HepG2 (cell line): ENCODE results near the gene WDR93. TPM values are rescaled to one million over a fixed set of nuclear protein-coding genes. Genes with fewer than 3 reads are reported as not detected.

Experiments
- GPBP1L1 ChIP-seq: sonication (generic); formaldehyde crosslinking; IDR thresholded peaks from 2 replicates; pipeline ENCODE4 v1.5.0; 2020; ENCODE audit warnings: mild to moderate bottlenecking, missing genetic modification reagents
- MTERF4 ChIP-seq: sonication (generic); formaldehyde crosslinking; IDR thresholded peaks from 2 replicates; pipeline ENCODE4 v1.8.0; 2023; ENCODE audit warnings: mild to moderate bottlenecking, missing genetic modification reagents
- PITX1 ChIP-seq: sonication (generic); formaldehyde crosslinking; IDR thresholded peaks from 2 replicates; pipeline ENCODE4 v1.5.1; 2020; ENCODE audit warnings: mild to moderate bottlenecking, missing genetic modification reagents
- ZBTB2 ChIP-seq: sonication (generic); formaldehyde crosslinking; IDR thresholded peaks from 2 replicates; pipeline ENCODE4 v1.8.0; 2022; ENCODE audit warnings: low read depth, missing genetic modification reagents
- ZFX ChIP-seq: sonication (generic); formaldehyde crosslinking; IDR thresholded peaks from 2 replicates; pipeline ENCODE4 v1.4.0; 2020; ENCODE audit warnings: mild to moderate bottlenecking, low read depth, missing genetic modification reagents, moderate library complexity
- ZNF367 ChIP-seq: sonication (generic); formaldehyde crosslinking; IDR thresholded peaks from 2 replicates; pipeline ENCODE4 v1.4.0; 2020; ENCODE audit warnings: missing genetic modification reagents, borderline replicate concordance
- ZNF44 ChIP-seq: sonication (generic); formaldehyde crosslinking; IDR thresholded peaks from 2 replicates; pipeline ENCODE4 v1.5.1; 2020; ENCODE audit warnings: mild to moderate bottlenecking, missing genetic modification reagents
- ZNF83 ChIP-seq: sonication (generic); formaldehyde crosslinking; IDR thresholded peaks from 2 replicates; pipeline ENCODE4 v1.4.0; 2020; ENCODE audit warnings: missing genetic modification reagents, mild to moderate bottlenecking, borderline replicate concordance
- ZNF879 ChIP-seq: sonication (generic); formaldehyde crosslinking; IDR thresholded peaks from 2 replicates; pipeline ENCODE4 v1.8.1; 2023; ENCODE audit warnings: missing genetic modification reagents
- polyA plus RNA-seq, 8 experiments: library from polyadenylated mRNA; depleted of rRNA in 3 of 8; stranded (reverse) in 7 of 8; unstranded in 1 of 8; fragments of >200 nt; fragmentation: Illumina TruSeq in 4 of 8; extraction: Trizol in 4 of 8; gene quantifications; 2 replicates each; pipeline versions ENCODE4 v1.2.1 to v1.2.3, GENCODE V29; 2011 to 2016; ENCODE audit warnings: low read depth in 4 of 8, missing spikeins in 1 of 8, mixed read lengths in 1 of 8; ENCODE audit not compliant: insufficient read depth in 1 of 8
- total RNA-seq, 5 experiments: library from RNA; depleted of rRNA; stranded (reverse); fragments of >200 nt; fragmentation: Illumina TruSeq; extraction: Trizol; gene quantifications; 2 replicates each; pipeline ENCODE4 v1.2.3, GENCODE V29; 2016; ENCODE audit warnings: low read depth in 1 of 5
- TF ChIP-seq, protein P1 (sequence below): sonication (generic); formaldehyde crosslinking; conservative IDR thresholded peaks from 2 replicates; pipeline ENCODE4 v1.8.0; 2022; ENCODE audit warnings: low read depth, missing genetic modification reagents
- TF ChIP-seq, protein P2 (sequence below): sonication (generic); formaldehyde crosslinking; IDR thresholded peaks from 2 replicates; pipeline ENCODE4 v1.9.0; 2021; ENCODE audit warnings: mild to moderate bottlenecking, missing genetic modification reagents

The WDR93 gene
- total and polyA plus RNA-seq, 2 of the 13 experiments (the other 11 are each of a cell fraction or from before 2014, with no cell fraction given), result 0.07 TPM; not detected in 1

GRCh38 chr15:89690276-89691218 lies at the start of gene WDR93, which contains the start of gene PEX11A (continued):
- TF ChIP-seq ZNF83 (CRISPR knock-in tag) (no peak), ZNF367 (CRISPR knock-in tag) (no peak), MTERF4 (CRISPR knock-in tag) (no peak), ZBTB2 (no peak), ZNF44 (CRISPR knock-in tag) (no peak), ZFX (CRISPR knock-in tag) (peak; percentile 84), ZNF879 (CRISPR knock-in tag) (no peak), GPBP1L1 (CRISPR knock-in tag) (no peak), PITX1 (peak; percentile 24; the same call in 1 of the 2 replicates)
- TF ChIP-seq, protein P1, sequence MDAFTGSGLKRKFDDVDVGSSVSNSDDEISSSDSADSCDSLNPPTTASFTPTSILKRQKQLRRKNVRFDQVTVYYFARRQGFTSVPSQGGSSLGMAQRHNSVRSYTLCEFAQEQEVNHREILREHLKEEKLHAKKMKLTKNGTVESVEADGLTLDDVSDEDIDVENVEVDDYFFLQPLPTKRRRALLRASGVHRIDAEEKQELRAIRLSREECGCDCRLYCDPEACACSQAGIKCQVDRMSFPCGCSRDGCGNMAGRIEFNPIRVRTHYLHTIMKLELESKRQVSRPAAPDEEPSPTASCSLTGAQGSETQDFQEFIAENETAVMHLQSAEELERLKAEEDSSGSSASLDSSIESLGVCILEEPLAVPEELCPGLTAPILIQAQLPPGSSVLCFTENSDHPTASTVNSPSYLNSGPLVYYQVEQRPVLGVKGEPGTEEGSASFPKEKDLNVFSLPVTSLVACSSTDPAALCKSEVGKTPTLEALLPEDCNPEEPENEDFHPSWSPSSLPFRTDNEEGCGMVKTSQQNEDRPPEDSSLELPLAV (CRISPR knock-in tag), result no peak
- TF ChIP-seq, protein P2, sequence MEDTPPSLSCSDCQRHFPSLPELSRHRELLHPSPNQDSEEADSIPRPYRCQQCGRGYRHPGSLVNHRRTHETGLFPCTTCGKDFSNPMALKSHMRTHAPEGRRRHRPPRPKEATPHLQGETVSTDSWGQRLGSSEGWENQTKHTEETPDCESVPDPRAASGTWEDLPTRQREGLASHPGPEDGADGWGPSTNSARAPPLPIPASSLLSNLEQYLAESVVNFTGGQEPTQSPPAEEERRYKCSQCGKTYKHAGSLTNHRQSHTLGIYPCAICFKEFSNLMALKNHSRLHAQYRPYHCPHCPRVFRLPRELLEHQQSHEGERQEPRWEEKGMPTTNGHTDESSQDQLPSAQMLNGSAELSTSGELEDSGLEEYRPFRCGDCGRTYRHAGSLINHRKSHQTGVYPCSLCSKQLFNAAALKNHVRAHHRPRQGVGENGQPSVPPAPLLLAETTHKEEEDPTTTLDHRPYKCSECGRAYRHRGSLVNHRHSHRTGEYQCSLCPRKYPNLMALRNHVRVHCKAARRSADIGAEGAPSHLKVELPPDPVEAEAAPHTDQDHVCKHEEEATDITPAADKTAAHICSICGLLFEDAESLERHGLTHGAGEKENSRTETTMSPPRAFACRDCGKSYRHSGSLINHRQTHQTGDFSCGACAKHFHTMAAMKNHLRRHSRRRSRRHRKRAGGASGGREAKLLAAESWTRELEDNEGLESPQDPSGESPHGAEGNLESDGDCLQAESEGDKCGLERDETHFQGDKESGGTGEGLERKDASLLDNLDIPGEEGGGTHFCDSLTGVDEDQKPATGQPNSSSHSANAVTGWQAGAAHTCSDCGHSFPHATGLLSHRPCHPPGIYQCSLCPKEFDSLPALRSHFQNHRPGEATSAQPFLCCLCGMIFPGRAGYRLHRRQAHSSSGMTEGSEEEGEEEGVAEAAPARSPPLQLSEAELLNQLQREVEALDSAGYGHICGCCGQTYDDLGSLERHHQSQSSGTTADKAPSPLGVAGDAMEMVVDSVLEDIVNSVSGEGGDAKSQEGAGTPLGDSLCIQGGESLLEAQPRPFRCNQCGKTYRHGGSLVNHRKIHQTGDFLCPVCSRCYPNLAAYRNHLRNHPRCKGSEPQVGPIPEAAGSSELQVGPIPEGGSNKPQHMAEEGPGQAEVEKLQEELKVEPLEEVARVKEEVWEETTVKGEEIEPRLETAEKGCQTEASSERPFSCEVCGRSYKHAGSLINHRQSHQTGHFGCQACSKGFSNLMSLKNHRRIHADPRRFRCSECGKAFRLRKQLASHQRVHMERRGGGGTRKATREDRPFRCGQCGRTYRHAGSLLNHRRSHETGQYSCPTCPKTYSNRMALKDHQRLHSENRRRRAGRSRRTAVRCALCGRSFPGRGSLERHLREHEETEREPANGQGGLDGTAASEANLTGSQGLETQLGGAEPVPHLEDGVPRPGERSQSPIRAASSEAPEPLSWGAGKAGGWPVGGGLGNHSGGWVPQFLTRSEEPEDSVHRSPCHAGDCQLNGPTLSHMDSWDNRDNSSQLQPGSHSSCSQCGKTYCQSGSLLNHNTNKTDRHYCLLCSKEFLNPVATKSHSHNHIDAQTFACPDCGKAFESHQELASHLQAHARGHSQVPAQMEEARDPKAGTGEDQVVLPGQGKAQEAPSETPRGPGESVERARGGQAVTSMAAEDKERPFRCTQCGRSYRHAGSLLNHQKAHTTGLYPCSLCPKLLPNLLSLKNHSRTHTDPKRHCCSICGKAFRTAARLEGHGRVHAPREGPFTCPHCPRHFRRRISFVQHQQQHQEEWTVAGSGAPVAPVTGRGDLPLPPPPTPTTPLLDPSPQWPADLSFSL (CRISPR knock-in tag), result no peak
